Mesenchymal stem cell (in vitro differentiated cells and primary cell): Measurements from ENCODE around the gene HDAC4.

Source experiments
- DNase-seq: peaks from one replicate; pipeline ENCODE4 v3.0.0-alpha.2; 2013
- H2AFZ ChIP-seq: one replicate; pipeline ENCODE4 v1.6.1; 2013; ENCODE audit warnings: low read depth, mild to moderate bottlenecking, control low read depth, inconsistent platforms, low read length, moderate library complexity
- H2AK5ac ChIP-seq: 2 replicates; pipeline ENCODE4 v1.6.1; 2013; ENCODE audit warnings: low read length, moderate library complexity, mild to moderate bottlenecking, inconsistent platforms; ENCODE audit not compliant: severe bottlenecking
- H2BK120ac ChIP-seq: one replicate; pipeline ENCODE4 v1.6.1; 2013; ENCODE audit warnings: low read depth, mild to moderate bottlenecking, inconsistent platforms, low read length, moderate library complexity
- H2BK12ac ChIP-seq, 2 experiments: one replicate each; pipeline ENCODE4 v1.6.1; 2013; ENCODE audit warnings: inconsistent platforms in 2 of 2, low read length in 2 of 2, mild to moderate bottlenecking in 2 of 2, moderate library complexity in 2 of 2, control low read depth in 1 of 2
- H2BK15ac ChIP-seq: one replicate; pipeline ENCODE4 v1.6.1; 2013; ENCODE audit warnings: mild to moderate bottlenecking, low read depth, inconsistent platforms; ENCODE audit not compliant: poor library complexity, severe bottlenecking
- H2BK5ac ChIP-seq: 2 replicates; pipeline ENCODE4 v1.6.1; 2013; ENCODE audit warnings: low read depth, mild to moderate bottlenecking, low read length, control low read depth, inconsistent platforms; ENCODE audit not compliant: poor library complexity, severe bottlenecking
- H3K14ac ChIP-seq, 2 experiments: one replicate each; pipeline ENCODE4 v1.6.1; 2013; ENCODE audit warnings: inconsistent platforms in 2 of 2, low read length in 2 of 2, control low read depth in 1 of 2, mild to moderate bottlenecking in 1 of 2, moderate library complexity in 1 of 2
- H3K18ac ChIP-seq, 2 experiments: one replicate each; pipeline ENCODE4 v1.6.1; 2013; ENCODE audit warnings: inconsistent platforms in 2 of 2, low read length in 2 of 2, control low read depth in 1 of 2, low read depth in 1 of 2, mild to moderate bottlenecking in 1 of 2
- H3K23ac ChIP-seq, 2 experiments: one replicate each; pipeline ENCODE4 v1.6.1; 2013; ENCODE audit warnings: inconsistent platforms in 2 of 2, low read length in 2 of 2, mild to moderate bottlenecking in 2 of 2, moderate library complexity in 2 of 2, control low read depth in 1 of 2
- H3K27ac ChIP-seq: 2 replicates; pipeline ENCODE4 v1.5.1; 2013; ENCODE audit warnings: mild to moderate bottlenecking, moderate library complexity, low read length, control low read depth, inconsistent platforms; ENCODE audit not compliant: poor library complexity, severe bottlenecking
- H3K27me3 ChIP-seq, 2 experiments: 2 replicates each; pipeline versions ENCODE4 v1.6.1 to v1.7.0; 2013; ENCODE audit warnings: low read length in 2 of 2, mild to moderate bottlenecking in 2 of 2, moderate library complexity in 2 of 2, control low read depth in 1 of 2, inconsistent platforms in 1 of 2; ENCODE audit not compliant: control insufficient read depth in 1 of 2, insufficient read depth in 1 of 2
- H3K36me3 ChIP-seq, 2 experiments: 2 replicates each; pipeline versions ENCODE4 v1.6.1 to v1.7.0; 2013; ENCODE audit warnings: low read length in 2 of 2, control low read depth in 1 of 2, inconsistent platforms in 1 of 2, low read depth in 1 of 2, mild to moderate bottlenecking in 1 of 2; ENCODE audit not compliant: insufficient read depth in 2 of 2, control insufficient read depth in 1 of 2
- H3K4ac ChIP-seq, 2 experiments: one replicate each; pipeline ENCODE4 v1.6.1; 2013; ENCODE audit warnings: inconsistent platforms in 2 of 2, low read length in 2 of 2, mild to moderate bottlenecking in 2 of 2, moderate library complexity in 2 of 2, control low read depth in 1 of 2, low read depth in 1 of 2
- H3K4me1 ChIP-seq: 2 replicates; pipeline ENCODE4 v1.6.1; 2013; ENCODE audit warnings: low read depth, low read length, control low read depth; ENCODE audit not compliant: control insufficient read depth, insufficient read depth
- H3K4me2 ChIP-seq: 2 replicates; pipeline ENCODE4 v1.6.1; 2013; ENCODE audit warnings: low read length, mild to moderate bottlenecking, inconsistent platforms; ENCODE audit not compliant: poor library complexity, severe bottlenecking
- H3K4me3 ChIP-seq, 2 experiments: 2 replicates each; pipeline versions ENCODE4 v1.5.1 to v1.7.0; 2013; ENCODE audit warnings: low read length in 2 of 2, mild to moderate bottlenecking in 2 of 2, control low read depth in 1 of 2, low read depth in 1 of 2; ENCODE audit not compliant: insufficient read depth in 1 of 2
- H3K79me1 ChIP-seq: replicated peaks from 2 replicates; pipeline ENCODE4 v1.6.1; 2013; ENCODE audit warnings: mild to moderate bottlenecking, control low read depth, low read length, inconsistent platforms; ENCODE audit not compliant: poor library complexity, severe bottlenecking
- H3K9ac ChIP-seq: 2 replicates; pipeline ENCODE4 v1.7.0; 2013; ENCODE audit warnings: mild to moderate bottlenecking, low read length, moderate library complexity
- H3K9me3 ChIP-seq: 2 replicates; pipeline ENCODE4 v1.7.0; 2013; ENCODE audit warnings: mild to moderate bottlenecking, low read length; ENCODE audit not compliant: control insufficient read depth
- H4K8ac ChIP-seq: one replicate; pipeline ENCODE4 v1.6.1; 2013; ENCODE audit warnings: inconsistent platforms, mild to moderate bottlenecking, low read length, moderate library complexity
- H4K91ac ChIP-seq: one replicate; pipeline ENCODE4 v1.6.1; 2013; ENCODE audit warnings: mild to moderate bottlenecking, low read length, inconsistent platforms
- WGBS: methylation state at CpG from one replicate; pipeline ENCODE4 v1.1.7; 2013; ENCODE audit warnings: mixed read lengths; 5-methylcytosine and 5-hydroxymethylcytosine counted together

Gene HDAC4

DNA sequence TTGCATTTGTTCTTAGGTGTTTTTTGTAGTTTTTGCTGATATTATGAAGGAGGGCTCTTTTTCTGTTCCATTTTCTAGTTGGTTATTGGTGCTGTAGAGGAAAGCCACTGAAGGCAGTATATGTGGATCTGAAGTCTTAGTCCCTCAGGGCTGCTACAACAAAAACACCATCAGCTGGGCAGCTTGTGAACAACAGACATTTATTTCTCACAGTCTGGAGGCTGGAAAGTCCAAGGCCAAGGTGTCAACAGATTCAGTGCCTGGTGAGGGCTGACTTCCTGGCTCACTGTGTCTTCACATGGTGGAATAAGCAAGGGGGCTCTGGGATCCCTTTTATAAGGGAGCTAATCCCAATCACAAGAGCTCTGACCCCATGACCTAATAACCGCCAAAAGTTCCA lies 31.4 kb upstream of the HDAC4 start:
- Histone ChIP-seq H3K14ac (no peak overlapping the region), H3K27ac (no peak overlapping the region), H2BK15ac (no peak overlapping the region), H2AFZ (no peak overlapping the region), H3K9ac (no peak overlapping the region), H3K9me3 (peaks cover 3% of the 10 kb centered on the region), H3K4me3 (no peak overlapping the region), H3K27me3 (peaks cover 0 to 4% of the 10 kb centered on the region in 2 experiments), H2AK5ac (no peak overlapping the region), H2BK12ac (no peak overlapping the region), H4K8ac (no peak overlapping the region), H3K18ac (no peak overlapping the region), H2BK120ac (no peak overlapping the region), H3K79me1 (no peaks in the 10 kb centered on the region), H3K36me3 (no peaks in the 10 kb centered on the region), H2BK5ac (no peak overlapping the region), H4K91ac (no peak overlapping the region), H3K4me1 (no peaks in the 10 kb centered on the region), H3K4ac (no peak overlapping the region), H3K4me2 (no peak overlapping the region), H3K23ac (no peak overlapping the region)
- DNase-seq, result no peak
- WGBS, result no CpG with 5 or more reads among the region's 1 CpG

- Histone ChIP-seq H3K4me2 (no peak overlapping the region), H3K9ac (no peak overlapping the region), H2BK12ac (no peak overlapping the region), H4K8ac (no peak overlapping the region), H2BK120ac (no peak overlapping the region), H2BK15ac (no peak overlapping the region), H2AFZ (no peak overlapping the region), H3K27me3 (peaks cover 0 to 7% of the 10 kb centered on the region in 2 experiments), H3K23ac (no peak overlapping the region), H3K4me1 (no peaks in the 10 kb centered on the region), H3K14ac (no peak overlapping the region), H3K4ac (no peak overlapping the region), H2BK5ac (no peak overlapping the region), H3K18ac (no peak overlapping the region), H4K91ac (no peak overlapping the region), H3K79me1 (no peaks in the 10 kb centered on the region), H3K4me3 (no peak overlapping the region), H2AK5ac (no peak overlapping the region), H3K27ac (no peak overlapping the region), H3K9me3 (peaks cover 3% of the 10 kb centered on the region), H3K36me3 (no peaks in the 10 kb centered on the region)
- no peak for DNase-seq
- 38% methylated on average over 5 of the region's 5 CpGs for WGBS
Measured at GRCh38 chr2:239431536-239431935, 30.7 kb upstream of the HDAC4 start.

DNA sequence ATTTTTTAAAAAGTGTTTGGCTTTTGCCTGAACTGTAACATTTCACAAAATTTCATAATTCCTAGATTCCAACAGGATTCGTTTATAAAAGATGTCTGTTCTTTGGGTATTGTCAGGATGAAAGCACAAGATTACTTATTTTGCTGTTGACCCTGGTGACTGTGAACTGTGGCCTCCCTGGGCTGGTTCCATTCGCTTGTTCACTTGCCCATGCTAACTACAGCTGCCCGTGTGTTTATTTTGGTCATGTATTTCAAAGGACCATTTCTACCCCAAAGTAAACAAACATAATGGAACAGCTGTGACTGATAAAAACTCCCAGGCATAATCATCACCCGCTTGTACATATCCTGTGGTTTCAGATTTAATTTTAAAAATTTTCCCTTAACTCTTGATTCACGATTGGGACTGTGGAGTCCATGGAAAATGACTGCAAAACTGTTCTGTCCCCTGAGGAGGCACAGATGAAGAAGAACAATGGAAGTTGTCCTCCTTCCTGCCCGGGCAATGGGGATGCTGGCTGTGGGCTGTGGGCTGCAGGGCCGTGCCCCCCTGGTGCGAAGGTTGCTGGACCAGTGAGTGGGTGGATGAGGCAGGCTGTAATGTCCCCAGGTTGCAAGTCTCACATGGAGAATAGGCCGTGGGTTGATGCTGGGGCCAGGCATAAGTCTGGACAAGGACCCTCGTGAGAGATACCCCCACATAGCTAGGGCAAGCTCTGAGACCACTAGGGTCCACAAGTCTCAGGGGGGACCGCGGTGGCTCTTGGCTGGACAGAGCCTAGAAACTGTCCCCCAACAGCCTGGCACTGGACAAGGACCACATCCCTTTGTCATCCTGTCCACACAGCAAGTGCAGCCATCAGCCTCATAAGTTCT lies 28.9 kb upstream of the HDAC4 start:
- H3K23ac ChIP-seq, result no peak overlapping the region
- H2BK15ac ChIP-seq, result no peak overlapping the region
- no peak overlapping the region for H3K4me2 ChIP-seq
- H3K9me3 ChIP-seq, result peaks cover 3% of the 10 kb centered on the region
- no peaks in the 10 kb centered on the region for H3K36me3 ChIP-seq
- no peak for DNase-seq
- no peak overlapping the region for H2BK120ac ChIP-seq
- no peak overlapping the region for H2BK5ac ChIP-seq
- no peak overlapping the region for H3K27ac ChIP-seq
- WGBS, result 57% methylated on average over 11 of the region's 12 CpGs
- H4K8ac ChIP-seq, result no peak overlapping the region
- H3K9ac ChIP-seq, result no peak overlapping the region
- no peak overlapping the region for H3K18ac ChIP-seq
- H2AK5ac ChIP-seq, result no peak overlapping the region
- H3K4me3 ChIP-seq, result no peak overlapping the region
- H3K79me1 ChIP-seq, result no peaks in the 10 kb centered on the region
- no peak overlapping the region for H2AFZ ChIP-seq
- H2BK12ac ChIP-seq, result no peak overlapping the region
- peaks cover 0 to 11% of the 10 kb centered on the region in 2 experiments for H3K27me3 ChIP-seq
- no peaks in the 10 kb centered on the region for H3K4me1 ChIP-seq
- no peak overlapping the region for H3K14ac ChIP-seq
- no peak overlapping the region for H4K91ac ChIP-seq
- H3K4ac ChIP-seq, result no peak overlapping the region

GRCh38 chr2:239425631-239426030 lies 24.8 kb upstream of the HDAC4 start:
- no peaks in the 10 kb centered on the region for H3K9me3 ChIP-seq
- no peak overlapping the region for H3K23ac ChIP-seq
- H3K27me3 ChIP-seq, result peaks cover 0 to 14% of the 10 kb centered on the region in 2 experiments
- H3K4me1 ChIP-seq, result no peaks in the 10 kb centered on the region
- no peaks in the 10 kb centered on the region for H3K79me1 ChIP-seq
- H2BK15ac ChIP-seq, result no peak overlapping the region
- H2BK5ac ChIP-seq, result no peak overlapping the region
- no peak overlapping the region for H3K18ac ChIP-seq
- no peak overlapping the region for H3K14ac ChIP-seq
- H4K91ac ChIP-seq, result no peak overlapping the region
- H2BK120ac ChIP-seq, result no peak overlapping the region
- no peak for DNase-seq
- no peak overlapping the region for H3K27ac ChIP-seq
- H3K4me2 ChIP-seq, result no peak overlapping the region
- H2BK12ac ChIP-seq, result no peak overlapping the region
- no peak overlapping the region for H2AK5ac ChIP-seq
- H3K4me3 ChIP-seq, result no peak overlapping the region
- 77% methylated on average over 10 of the region's 10 CpGs for WGBS
- H2AFZ ChIP-seq, result no peak overlapping the region
- H3K9ac ChIP-seq, result no peak overlapping the region
- H3K36me3 ChIP-seq, result no peaks in the 10 kb centered on the region
- no peak overlapping the region for H3K4ac ChIP-seq
- no peak overlapping the region for H4K8ac ChIP-seq
